Osteoblast (primary cell): Measurements from ENCODE around the gene EIF4G3. TPM values are rescaled to one million over a fixed set of nuclear protein-coding genes. Genes with fewer than 3 reads are reported as not detected.

ENCODE experiments used
- DNase-seq: peaks from one replicate; pipeline ENCODE4 v3.0.0; 2011; ENCODE audit warnings: low spot score, mixed read lengths; ENCODE audit not compliant: insufficient read length; ENCODE audit errors: missing footprints
- H2AFZ ChIP-seq: 2 replicates; pipeline ENCODE4 v1.6.0; 2011; ENCODE audit warnings: mild to moderate bottlenecking, low read length
- H3K27ac ChIP-seq: 2 replicates; pipeline ENCODE4 v1.5.1; 2011; ENCODE audit warnings: mild to moderate bottlenecking, low read depth, low read length, moderate library complexity
- H3K27me3 ChIP-seq: 2 replicates; pipeline ENCODE4 v1.6.0; 2012; ENCODE audit warnings: mild to moderate bottlenecking, control low read depth, inconsistent platforms, low read length, moderate library complexity; ENCODE audit not compliant: insufficient read depth
- H3K36me3 ChIP-seq: 2 replicates; pipeline ENCODE4 v1.5.1; 2011; ENCODE audit warnings: mild to moderate bottlenecking, low read length, control low read depth, moderate library complexity; ENCODE audit not compliant: insufficient read depth
- H3K4me1 ChIP-seq: 2 replicates; pipeline ENCODE4 v1.5.1; 2011; ENCODE audit warnings: mild to moderate bottlenecking, low read length, control low read depth, moderate library complexity; ENCODE audit not compliant: insufficient read depth
- H3K4me2 ChIP-seq: 2 replicates; pipeline ENCODE4 v1.6.0; 2011; ENCODE audit warnings: mild to moderate bottlenecking, low read length; ENCODE audit not compliant: insufficient read depth
- H3K4me3 ChIP-seq: fragments of 200-600 bp; sonication (generic); 3 replicates; pipeline ENCODE4 v1.5.1; 2012; ENCODE audit warnings: mild to moderate bottlenecking, low read length, inconsistent platforms; ENCODE audit not compliant: insufficient read depth
- H3K79me2 ChIP-seq: 2 replicates; pipeline ENCODE4 v1.6.0; 2012; ENCODE audit warnings: mild to moderate bottlenecking, low read length, control low read depth, inconsistent platforms; ENCODE audit not compliant: insufficient read depth
- H3K9me3 ChIP-seq: 2 replicates; pipeline ENCODE4 v1.5.1; 2011; ENCODE audit warnings: low read depth, low read length, control low read depth
- H4K20me1 ChIP-seq: 2 replicates; pipeline ENCODE4 v1.6.0; 2012; ENCODE audit warnings: mild to moderate bottlenecking, low read length, control low read depth; ENCODE audit not compliant: insufficient read depth
- total RNA-seq: library from RNA; depleted of rRNA; stranded (reverse); fragments of >200 nt; gene quantifications from 2 replicates; pipeline ENCODE4 v1.2.3, GENCODE V29; 2012
- TF ChIP-seq, protein P1 (sequence below): IDR thresholded peaks from 2 replicates; pipeline ENCODE4 v1.5.1; 2011; ENCODE audit warnings: mild to moderate bottlenecking, low read depth, low read length, moderate library complexity; ENCODE audit errors: extremely low read depth

The EIF4G3 gene
- total RNA-seq, 1 donor: 55.0 TPM

DNA sequence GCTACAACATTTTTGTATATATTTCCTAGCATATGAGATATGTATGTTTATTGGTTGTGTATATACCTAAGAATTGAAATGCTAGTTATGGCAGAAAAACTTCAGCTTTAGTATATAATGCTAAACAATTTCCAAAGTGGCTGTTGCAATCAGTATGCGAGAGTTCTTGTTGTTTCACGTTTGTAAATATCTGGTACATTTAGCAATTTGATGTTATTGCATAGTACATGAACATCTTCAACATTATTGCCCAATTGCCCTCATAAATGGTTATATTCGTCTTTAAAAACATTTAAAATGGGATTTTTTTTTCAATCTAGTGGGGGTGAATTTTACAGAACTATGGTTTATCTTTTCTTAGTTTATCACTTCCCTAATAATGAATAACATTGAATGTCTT lies 303.4 kb downstream of the EIF4G3 start:
- Histone ChIP-seq H4K20me1 (no peaks in the 10 kb centered on the region), H3K36me3 (peaks cover 15% of the 10 kb centered on the region), H2AFZ (no peak overlapping the region), H3K4me1 (peaks cover 7% of the 10 kb centered on the region), H3K9me3 (no peaks in the 10 kb centered on the region), H3K4me3 (no peak overlapping the region), H3K27me3 (no peaks in the 10 kb centered on the region), H3K79me2 (no peaks in the 10 kb centered on the region), H3K4me2 (no peak overlapping the region), H3K27ac (no peak overlapping the region)
- TF ChIP-seq, protein P1, sequence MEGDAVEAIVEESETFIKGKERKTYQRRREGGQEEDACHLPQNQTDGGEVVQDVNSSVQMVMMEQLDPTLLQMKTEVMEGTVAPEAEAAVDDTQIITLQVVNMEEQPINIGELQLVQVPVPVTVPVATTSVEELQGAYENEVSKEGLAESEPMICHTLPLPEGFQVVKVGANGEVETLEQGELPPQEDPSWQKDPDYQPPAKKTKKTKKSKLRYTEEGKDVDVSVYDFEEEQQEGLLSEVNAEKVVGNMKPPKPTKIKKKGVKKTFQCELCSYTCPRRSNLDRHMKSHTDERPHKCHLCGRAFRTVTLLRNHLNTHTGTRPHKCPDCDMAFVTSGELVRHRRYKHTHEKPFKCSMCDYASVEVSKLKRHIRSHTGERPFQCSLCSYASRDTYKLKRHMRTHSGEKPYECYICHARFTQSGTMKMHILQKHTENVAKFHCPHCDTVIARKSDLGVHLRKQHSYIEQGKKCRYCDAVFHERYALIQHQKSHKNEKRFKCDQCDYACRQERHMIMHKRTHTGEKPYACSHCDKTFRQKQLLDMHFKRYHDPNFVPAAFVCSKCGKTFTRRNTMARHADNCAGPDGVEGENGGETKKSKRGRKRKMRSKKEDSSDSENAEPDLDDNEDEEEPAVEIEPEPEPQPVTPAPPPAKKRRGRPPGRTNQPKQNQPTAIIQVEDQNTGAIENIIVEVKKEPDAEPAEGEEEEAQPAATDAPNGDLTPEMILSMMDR: no peak
- no peak for DNase-seq

DNA sequence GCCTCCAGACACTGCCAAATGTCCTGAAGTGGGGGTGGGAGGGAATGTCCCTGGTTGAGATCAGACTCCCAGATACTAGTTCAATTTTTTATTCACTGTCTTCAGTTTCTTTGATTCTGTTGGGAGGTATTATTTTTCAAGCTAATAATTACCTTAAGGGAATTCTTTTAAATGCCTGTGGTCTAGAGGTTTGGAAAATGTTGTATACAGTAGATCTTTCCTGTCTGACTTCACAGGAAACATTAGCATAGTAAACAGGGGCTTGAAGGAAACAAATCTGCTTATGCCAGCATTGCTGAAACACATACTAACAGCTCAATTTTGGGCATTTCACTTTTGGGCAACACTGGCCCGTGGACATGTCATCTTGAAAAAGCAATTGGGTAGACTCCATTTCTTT lies 305.3 kb downstream of the EIF4G3 start:
- no peak overlapping the region for H3K4me3 ChIP-seq
- no peak for DNase-seq

DNA sequence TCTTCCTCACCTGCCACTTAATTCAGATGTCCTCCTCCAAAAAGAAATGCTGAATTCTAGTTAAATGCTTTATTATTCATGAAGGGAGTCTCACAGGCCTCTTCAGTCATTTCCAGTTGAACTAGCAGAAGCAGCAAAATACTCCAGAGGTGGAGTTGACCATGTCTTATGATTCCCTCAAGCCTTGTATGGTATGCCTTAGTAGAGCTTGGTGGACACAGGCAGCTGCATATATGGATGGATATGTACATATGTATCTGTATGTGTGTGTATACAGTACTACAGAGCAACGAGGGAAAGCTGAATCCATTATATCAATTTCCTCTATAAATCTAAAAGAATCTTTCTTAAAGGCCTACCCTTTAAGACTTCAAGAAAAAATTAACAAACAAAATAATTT lies 306.0 kb downstream of the EIF4G3 start:
- Histone ChIP-seq H2AFZ (no peak overlapping the region), H3K27ac (no peak overlapping the region), H3K9me3 (no peaks in the 10 kb centered on the region), H4K20me1 (peaks cover 8% of the 10 kb centered on the region), H3K4me2 (no peak overlapping the region), H3K4me1 (peaks cover 22% of the 10 kb centered on the region), H3K4me3 (no peak overlapping the region), H3K36me3 (peaks cover 7% of the 10 kb centered on the region), H3K27me3 (no peaks in the 10 kb centered on the region), H3K79me2 (no peaks in the 10 kb centered on the region)
- DNase-seq: no peak
- TF ChIP-seq, protein P1: no peak

More for the DNA sequence above, 305.3 kb downstream of the EIF4G3 start:
- TF ChIP-seq, protein P1: no peak
- H2AFZ ChIP-seq: no peak overlapping the region
- peaks cover 22% of the 10 kb centered on the region for H3K4me1 ChIP-seq
- no peaks in the 10 kb centered on the region for H3K79me2 ChIP-seq
- H3K9me3 ChIP-seq: no peaks in the 10 kb centered on the region
- no peak overlapping the region for H3K27ac ChIP-seq
- no peak overlapping the region for H3K4me2 ChIP-seq
- H3K27me3 ChIP-seq: no peaks in the 10 kb centered on the region
- peaks cover 8% of the 10 kb centered on the region for H4K20me1 ChIP-seq
- peaks cover 7% of the 10 kb centered on the region for H3K36me3 ChIP-seq

DNA sequence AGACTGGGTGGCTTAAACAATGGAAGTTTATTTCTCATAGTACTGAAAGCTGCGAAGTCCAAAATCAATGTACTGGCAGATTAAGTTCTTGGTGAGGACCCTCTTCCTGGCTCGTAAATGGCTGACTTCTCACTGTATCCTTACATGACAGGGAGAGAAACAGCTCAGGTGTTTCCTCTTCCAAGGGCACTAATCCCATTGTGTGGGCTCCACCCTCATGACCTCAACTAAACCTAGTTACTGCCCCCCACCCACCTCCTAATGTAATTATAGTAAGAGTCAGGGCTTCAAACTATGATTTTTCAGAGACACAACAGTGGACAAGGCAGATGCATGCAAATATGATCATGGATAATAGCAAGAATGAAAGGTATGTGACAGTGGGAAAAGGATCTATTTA lies 308.4 kb downstream of the EIF4G3 start:
- H3K4me2 ChIP-seq: no peak overlapping the region
- DNase-seq: no peak
- H3K36me3 ChIP-seq: peaks cover 17% of the 10 kb centered on the region
- H3K79me2 ChIP-seq: no peaks in the 10 kb centered on the region
- peaks cover 8% of the 10 kb centered on the region for H4K20me1 ChIP-seq
- H2AFZ ChIP-seq: no peak overlapping the region
- TF ChIP-seq, protein P1: no peak
- no peak overlapping the region for H3K4me3 ChIP-seq
- H3K27me3 ChIP-seq: no peaks in the 10 kb centered on the region
- no peaks in the 10 kb centered on the region for H3K9me3 ChIP-seq
- H3K27ac ChIP-seq: no peak overlapping the region
- peaks cover 22% of the 10 kb centered on the region for H3K4me1 ChIP-seq
